CD4-positive, alpha-beta T cell (primary cell): ENCODE measurements around the gene SFPQ. TPM values are rescaled to one million over a fixed set of nuclear protein-coding genes. Genes with fewer than 3 reads are reported as not detected.

ENCODE experiments used
- ATAC-seq: fragments of 200-7000 bp; cut with Tn5 transposase; one replicate; pipeline ENCODE4 v1.10.0; 2022; ENCODE audit warnings: mild to moderate bottlenecking; ENCODE audit not compliant: poor library complexity
- CTCF ChIA-PET: fragments of 350-600 bp; sonication (Branson Sonifier 250); formaldehyde crosslinking; loops from one replicate; lab custom pipeline; 2021; ENCODE audit warnings: antibody characterized with exemption, inconsistent platforms; lab: Charles Lee
- POLR2A ChIA-PET: fragments of 350-600 bp; sonication (Branson Sonifier 250); formaldehyde crosslinking; loops from one replicate; lab custom pipeline; 2021; ENCODE audit warnings: antibody characterized with exemption, inconsistent platforms; lab: Charles Lee
- DNase-seq, 14 experiments: peaks; one replicate each; pipeline ENCODE4 v3.0.0-alpha.2; 2013 to 2020; ENCODE audit warnings: mixed read lengths in 2 of 14
- H3K27ac ChIP-seq, 2 donors: one replicate each; pipeline versions ENCODE4 v1.5.1 to v1.7.0; 2013; ENCODE audit warnings: low read length in 2 of 2, low read depth in 1 of 2, mild to moderate bottlenecking in 1 of 2
- H3K27me3 ChIP-seq, 2 experiments: 1 replicate in 1 of 2; 2 replicates in 1 of 2; pipeline versions ENCODE4 v1.6.1 to v1.7.0; 2013; ENCODE audit warnings: low read length in 2 of 2, control low read depth in 1 of 2, mild to moderate bottlenecking in 1 of 2, moderate library complexity in 1 of 2; ENCODE audit not compliant: insufficient read depth in 2 of 2, control insufficient read depth in 1 of 2
- H3K36me3 ChIP-seq: one replicate; pipeline ENCODE4 v1.6.1; 2013; ENCODE audit warnings: low read length, control low read depth; ENCODE audit not compliant: insufficient read depth
- H3K4me1 ChIP-seq: one replicate; pipeline ENCODE4 v1.6.1; 2013; ENCODE audit warnings: low read length, control low read depth; ENCODE audit not compliant: insufficient read depth
- H3K4me3 ChIP-seq: one replicate; pipeline ENCODE4 v1.5.1; 2013; ENCODE audit warnings: mild to moderate bottlenecking, low read length, moderate library complexity
- H3K9me3 ChIP-seq, 2 experiments: 1 replicate in 1 of 2; 2 replicates in 1 of 2; pipeline versions ENCODE4 v1.6.1 to v1.7.0; 2013; ENCODE audit warnings: low read length in 2 of 2, mild to moderate bottlenecking in 2 of 2, control low read depth in 1 of 2, moderate library complexity in 1 of 2; ENCODE audit not compliant: control insufficient read depth in 1 of 2, insufficient read depth in 1 of 2
- H3K27ac Mint-ChIP-seq: one replicate; pipeline ENCODE4 v1.8.0; 2020; ENCODE audit warnings: mixed read lengths
- H3K27me3 Mint-ChIP-seq: one replicate; pipeline ENCODE4 v1.8.0; 2021; ENCODE audit warnings: mixed read lengths
- H3K36me3 Mint-ChIP-seq: one replicate; pipeline ENCODE4 v1.8.0; 2021; ENCODE audit warnings: low read depth, mixed read lengths
- H3K4me1 Mint-ChIP-seq: one replicate; pipeline ENCODE4 v1.8.0; 2021; ENCODE audit warnings: low read depth, mixed read lengths
- H3K4me3 Mint-ChIP-seq: one replicate; pipeline ENCODE4 v1.8.0; 2020; ENCODE audit warnings: mild to moderate bottlenecking, mixed read lengths
- H3K9me3 Mint-ChIP-seq: one replicate; pipeline ENCODE4 v1.8.0; 2020; ENCODE audit warnings: mixed read lengths
- intact Hi-C, 2 experiments: fragments of 100-400 bp; cut with DNase I in 1 of 2; cut with micrococcal nuclease in 1 of 2; formaldehyde crosslinking; loops; one replicate each; pipeline versions ENCODE4 v1.15.1 to v1.9.0; 2023 to 2025; cut with DNase I, micrococcal nuclease
- total RNA-seq, 174 experiments: library from RNA in 2 of 174; stranded (reverse) in 2 of 174; gene quantifications; one replicate each; pipeline ENCODE4 v1.2.3 and lab custom pipeline; 2021 to 2026
- TF ChIP-seq, protein P1 (sequence below): fragments of 200-600 bp; IDR thresholded peaks from one replicate; pipeline ENCODE4 v1.8.0; 2022; ENCODE audit warnings: antibody characterized with exemption, mild to moderate bottlenecking

Gene SFPQ
- total RNA-seq, 2 experiments from 2014 or later, result 766 to 767 TPM

- intact Hi-C loops, result loop anchor here in 1 of 2 experiments (10.0 kb wide), 1 partner anchor 195 kb away; the partner anchor contains the start of gene TMEM35B
- peak overlapping the region; percentile 72 for H3K27ac Mint-ChIP-seq
- H3K4me3 Mint-ChIP-seq, result peak overlapping the region; percentile 58
- H3K27me3 Mint-ChIP-seq, result no peaks in the 10 kb centered on the region
- Histone ChIP-seq H3K4me3 (no peak overlapping the region), H3K4me1 (peaks cover 12% of the 10 kb centered on the region), H3K27ac (no peak overlapping the region), H3K27me3 (no peaks in the 10 kb centered on the region), H3K9me3 (no peaks in the 10 kb centered on the region), H3K36me3 (peaks cover 97% of the 10 kb centered on the region)
- TF ChIP-seq, protein P1, sequence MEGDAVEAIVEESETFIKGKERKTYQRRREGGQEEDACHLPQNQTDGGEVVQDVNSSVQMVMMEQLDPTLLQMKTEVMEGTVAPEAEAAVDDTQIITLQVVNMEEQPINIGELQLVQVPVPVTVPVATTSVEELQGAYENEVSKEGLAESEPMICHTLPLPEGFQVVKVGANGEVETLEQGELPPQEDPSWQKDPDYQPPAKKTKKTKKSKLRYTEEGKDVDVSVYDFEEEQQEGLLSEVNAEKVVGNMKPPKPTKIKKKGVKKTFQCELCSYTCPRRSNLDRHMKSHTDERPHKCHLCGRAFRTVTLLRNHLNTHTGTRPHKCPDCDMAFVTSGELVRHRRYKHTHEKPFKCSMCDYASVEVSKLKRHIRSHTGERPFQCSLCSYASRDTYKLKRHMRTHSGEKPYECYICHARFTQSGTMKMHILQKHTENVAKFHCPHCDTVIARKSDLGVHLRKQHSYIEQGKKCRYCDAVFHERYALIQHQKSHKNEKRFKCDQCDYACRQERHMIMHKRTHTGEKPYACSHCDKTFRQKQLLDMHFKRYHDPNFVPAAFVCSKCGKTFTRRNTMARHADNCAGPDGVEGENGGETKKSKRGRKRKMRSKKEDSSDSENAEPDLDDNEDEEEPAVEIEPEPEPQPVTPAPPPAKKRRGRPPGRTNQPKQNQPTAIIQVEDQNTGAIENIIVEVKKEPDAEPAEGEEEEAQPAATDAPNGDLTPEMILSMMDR, result no peak
- DNase-seq (no peak), ATAC-seq (no peak)
- peaks cover 100% of the 10 kb centered on the region for H3K36me3 Mint-ChIP-seq
- peaks cover 68% of the 10 kb centered on the region for H3K4me1 Mint-ChIP-seq
- CTCF ChIA-PET, result interaction anchor here (0.7 kb wide), 1 partner anchor 22 kb away, joined by 3 read pairs; no protein-coding TSS in a partner anchor
- no peaks in the 10 kb centered on the region for H3K9me3 Mint-ChIP-seq
- POLR2A ChIA-PET, result interaction anchor here (0.5 to 1.5 kb wide), 2 partner anchors 10 to 15 kb away, joined by 4 to 5 read pairs; no protein-coding TSS in a partner anchor
Observed at GRCh38 chr1:35179908-35180307, 13.0 kb downstream of the SFPQ start.

DNA sequence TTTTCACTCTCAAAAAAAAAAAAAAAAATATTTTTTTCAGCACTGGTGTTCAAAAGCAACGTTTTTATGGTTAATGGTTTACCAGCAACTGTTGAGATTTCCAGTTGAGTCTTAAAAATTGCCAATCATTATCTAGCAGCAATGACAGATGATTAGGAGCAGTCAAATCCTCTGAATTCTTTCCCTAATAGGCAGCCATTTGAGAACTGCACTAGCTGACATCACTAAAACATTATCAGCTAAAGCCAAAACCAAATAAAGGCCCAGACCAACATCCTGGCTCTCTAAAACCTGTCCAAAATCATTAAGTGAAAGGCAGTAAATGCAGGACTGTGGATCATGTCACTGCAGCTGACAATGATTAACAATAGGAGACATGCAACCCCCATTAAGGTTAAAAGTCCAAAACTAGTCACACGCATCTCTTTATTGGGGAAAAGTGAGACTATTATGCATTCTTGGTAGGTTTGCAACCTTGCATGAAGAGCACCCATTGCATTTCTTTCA lies 14.0 kb downstream of the SFPQ start:
- Mint-ChIP-seq H3K27ac (peak overlapping the region; percentile 72), H3K4me1 (peaks cover 58% of the 10 kb centered on the region), H3K27me3 (no peaks in the 10 kb centered on the region), H3K36me3 (peaks cover 100% of the 10 kb centered on the region), H3K4me3 (no peak overlapping the region), H3K9me3 (no peaks in the 10 kb centered on the region)
- CTCF ChIA-PET, result no interaction called here
- Histone ChIP-seq H3K9me3 (no peaks in the 10 kb centered on the region), H3K27ac (no peak overlapping the region), H3K4me3 (no peak overlapping the region), H3K4me1 (peaks cover 9% of the 10 kb centered on the region), H3K36me3 (peaks cover 93% of the 10 kb centered on the region), H3K27me3 (no peaks in the 10 kb centered on the region)
- ATAC-seq, result no peak
- TF ChIP-seq, protein P1, result no peak
- intact Hi-C loops, result loop anchor here in 1 of 2 experiments (10.0 kb wide), 1 partner anchor 194 kb away; the partner anchor contains the start of gene TMEM35B
- POLR2A ChIA-PET, result interaction anchor here (1.2 to 1.5 kb wide), 2 partner anchors 11 to 14 kb away, joined by 4 to 5 read pairs; partner anchors contain the start of gene SFPQ
- no peak for DNase-seq

DNA sequence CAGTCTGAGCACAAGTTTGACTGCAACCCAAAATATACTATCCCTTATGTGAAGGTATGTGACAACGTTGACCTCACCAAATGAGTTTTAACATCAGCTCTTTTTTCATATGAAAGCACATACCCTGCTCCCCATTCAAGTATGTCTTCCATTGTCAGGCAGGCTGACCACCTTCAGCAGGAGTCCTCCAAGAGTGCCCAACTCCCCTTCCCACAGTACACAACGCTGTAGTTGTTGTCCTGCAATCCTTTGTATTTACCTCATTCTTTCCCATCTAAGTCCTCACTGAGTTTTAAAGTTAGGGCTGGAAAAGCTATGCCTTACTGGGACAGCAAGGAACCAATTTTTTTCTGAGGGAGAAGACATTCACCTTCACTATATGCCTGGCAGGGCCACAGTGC lies 14.7 kb downstream of the SFPQ start:
- POLR2A ChIA-PET, result interaction anchor here (1.2 to 1.5 kb wide), 2 partner anchors 12 to 15 kb away, joined by 4 to 5 read pairs; partner anchors contain the start of gene SFPQ
- DNase-seq (no peak), ATAC-seq (no peak)
- TF ChIP-seq, protein P1, result no peak
- Histone ChIP-seq H3K4me1 (peaks cover 7% of the 10 kb centered on the region), H3K36me3 (peaks cover 87% of the 10 kb centered on the region), H3K27ac (no peak overlapping the region), H3K4me3 (no peak overlapping the region), H3K27me3 (no peaks in the 10 kb centered on the region), H3K9me3 (no peaks in the 10 kb centered on the region)
- Mint-ChIP-seq H3K9me3 (no peaks in the 10 kb centered on the region), H3K36me3 (peaks cover 93% of the 10 kb centered on the region), H3K4me3 (no peak overlapping the region), H3K27me3 (no peaks in the 10 kb centered on the region), H3K27ac (no peak overlapping the region), H3K4me1 (peaks cover 52% of the 10 kb centered on the region)
- intact Hi-C loops, result loop anchor here in 1 of 2 experiments (10.0 kb wide), 1 partner anchor 193 kb away; the partner anchor contains the start of gene TMEM35B
- CTCF ChIA-PET, result no interaction called here
